ENCODE measurements around the gene PELI3.
"Not testable (repeated sequence)": the region's sequence is repeated elsewhere in the genome, so short reads cannot be mapped to it uniquely, and the experiment has no call there.

PELI3 gene

DNA sequence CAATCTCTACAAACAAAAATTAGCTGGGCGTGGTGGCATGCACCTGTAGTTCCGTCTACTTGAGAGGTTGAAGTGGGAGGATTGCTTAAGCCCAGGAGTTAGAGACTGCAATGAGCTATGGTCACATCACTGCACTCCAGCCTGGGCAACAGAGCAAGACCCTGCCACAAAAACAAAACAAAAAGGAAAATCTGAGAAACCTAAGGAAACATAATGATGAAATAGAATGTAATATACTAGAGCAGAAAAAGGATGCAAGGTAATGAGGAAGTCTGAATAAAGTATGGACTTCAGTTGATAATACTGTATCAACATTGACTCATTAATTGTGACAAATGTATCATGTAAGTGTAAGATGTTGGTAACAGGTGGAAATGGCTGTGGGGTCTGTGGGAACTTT is 37.8 kb upstream of the PELI3 start:
- Histone ChIP-seq H3K4me3 (replicated peaks; ENCODE audit: insufficient read depth, low read length) (no peak overlapping the region), H3K27ac (replicated peaks) (no peak overlapping the region), H3K27me3 (ENCODE audit: insufficient read depth, poor library complexity, severe bottlenecking) (no peaks in the 10 kb centered on the region)
- DNase-seq (ENCODE audit: low read depth in 1 of 2, low spot score in 1 of 2): no peak
- TF ChIP-seq, protein P1, sequence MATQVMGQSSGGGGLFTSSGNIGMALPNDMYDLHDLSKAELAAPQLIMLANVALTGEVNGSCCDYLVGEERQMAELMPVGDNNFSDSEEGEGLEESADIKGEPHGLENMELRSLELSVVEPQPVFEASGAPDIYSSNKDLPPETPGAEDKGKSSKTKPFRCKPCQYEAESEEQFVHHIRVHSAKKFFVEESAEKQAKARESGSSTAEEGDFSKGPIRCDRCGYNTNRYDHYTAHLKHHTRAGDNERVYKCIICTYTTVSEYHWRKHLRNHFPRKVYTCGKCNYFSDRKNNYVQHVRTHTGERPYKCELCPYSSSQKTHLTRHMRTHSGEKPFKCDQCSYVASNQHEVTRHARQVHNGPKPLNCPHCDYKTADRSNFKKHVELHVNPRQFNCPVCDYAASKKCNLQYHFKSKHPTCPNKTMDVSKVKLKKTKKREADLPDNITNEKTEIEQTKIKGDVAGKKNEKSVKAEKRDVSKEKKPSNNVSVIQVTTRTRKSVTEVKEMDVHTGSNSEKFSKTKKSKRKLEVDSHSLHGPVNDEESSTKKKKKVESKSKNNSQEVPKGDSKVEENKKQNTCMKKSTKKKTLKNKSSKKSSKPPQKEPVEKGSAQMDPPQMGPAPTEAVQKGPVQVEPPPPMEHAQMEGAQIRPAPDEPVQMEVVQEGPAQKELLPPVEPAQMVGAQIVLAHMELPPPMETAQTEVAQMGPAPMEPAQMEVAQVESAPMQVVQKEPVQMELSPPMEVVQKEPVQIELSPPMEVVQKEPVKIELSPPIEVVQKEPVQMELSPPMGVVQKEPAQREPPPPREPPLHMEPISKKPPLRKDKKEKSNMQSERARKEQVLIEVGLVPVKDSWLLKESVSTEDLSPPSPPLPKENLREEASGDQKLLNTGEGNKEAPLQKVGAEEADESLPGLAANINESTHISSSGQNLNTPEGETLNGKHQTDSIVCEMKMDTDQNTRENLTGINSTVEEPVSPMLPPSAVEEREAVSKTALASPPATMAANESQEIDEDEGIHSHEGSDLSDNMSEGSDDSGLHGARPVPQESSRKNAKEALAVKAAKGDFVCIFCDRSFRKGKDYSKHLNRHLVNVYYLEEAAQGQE (IDR thresholded peaks at IDR 0.05; ENCODE audit: insufficient replicate concordance, low read depth): no peak
- TF ChIP-seq POLR2AphosphoS5 (IDR thresholded peaks at IDR 0.05; ENCODE audit: low read depth): no peak
- no peak for TF ChIP-seq GABPA (IDR thresholded peaks at IDR 0.05; ENCODE audit: low read depth)
- TF ChIP-seq CTCF (IDR thresholded peaks at IDR 0.05; ENCODE audit: insufficient read depth, low read length): no peak
- TF ChIP-seq SPI1 (IDR thresholded peaks at IDR 0.05; ENCODE audit: borderline replicate concordance, low read depth): no peak

GRCh38 chr11:66429983-66430602 is 36.6 kb upstream of the PELI3 start:
- peak; percentile 54 to 72 for DNase-seq (ENCODE audit: low read depth in 1 of 2, low spot score in 1 of 2)
- H3K4me3 ChIP-seq (replicated peaks; ENCODE audit: insufficient read depth, low read length): no peak overlapping the region

DNA sequence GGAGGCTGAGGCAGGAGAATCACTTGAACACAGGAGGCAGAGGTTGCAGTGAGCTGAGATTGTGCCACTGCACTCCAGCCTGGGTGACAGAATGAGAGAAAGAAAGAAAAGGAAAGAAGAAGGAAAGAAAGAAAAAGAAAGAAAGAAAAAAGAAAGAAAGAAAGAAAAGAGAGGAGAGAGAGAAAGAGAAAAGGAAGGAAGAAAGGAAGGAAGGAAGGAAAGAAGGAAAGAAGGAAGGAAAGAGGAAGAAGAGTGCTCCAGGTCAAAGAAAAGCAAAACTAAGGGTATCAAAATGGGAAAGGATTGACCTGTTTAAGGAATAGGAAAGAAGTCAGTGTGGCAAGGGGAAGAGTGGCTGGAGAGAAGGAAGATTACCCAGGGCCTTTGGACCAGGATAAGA is 35.4 kb upstream of the PELI3 start:
- not testable (repeated sequence) for H3K27me3 ChIP-seq (ENCODE audit: insufficient read depth, poor library complexity, severe bottlenecking); DNase-seq (ENCODE audit: low read depth in 1 of 2, low spot score in 1 of 2); H3K27ac ChIP-seq (replicated peaks); H3K4me3 ChIP-seq (replicated peaks; ENCODE audit: insufficient read depth, low read length)

More at GRCh38 chr11:66429983-66430602, 36.6 kb upstream of the PELI3 start:
- no peak for TF ChIP-seq SPI1 (IDR thresholded peaks at IDR 0.05; ENCODE audit: borderline replicate concordance, low read depth)
- TF ChIP-seq CTCF (IDR thresholded peaks at IDR 0.05; ENCODE audit: insufficient read depth, low read length): peak; percentile 69
- TF ChIP-seq, protein P1 (IDR thresholded peaks at IDR 0.05; ENCODE audit: insufficient replicate concordance, low read depth): peak; percentile 25
- TF ChIP-seq POLR2AphosphoS5 (IDR thresholded peaks at IDR 0.05; ENCODE audit: low read depth): no peak
- H3K27me3 ChIP-seq (ENCODE audit: insufficient read depth, poor library complexity, severe bottlenecking): no peaks in the 10 kb centered on the region
- H3K27ac ChIP-seq (replicated peaks): no peak overlapping the region

GRCh38 chr11:66431871-66432329 is 34.8 kb upstream of the PELI3 start:
- not testable (repeated sequence) for H3K27me3 ChIP-seq (ENCODE audit: insufficient read depth, poor library complexity, severe bottlenecking); H3K27ac ChIP-seq (replicated peaks); H3K4me3 ChIP-seq (replicated peaks; ENCODE audit: insufficient read depth, low read length); DNase-seq (ENCODE audit: low read depth in 1 of 2, low spot score in 1 of 2)

DNA sequence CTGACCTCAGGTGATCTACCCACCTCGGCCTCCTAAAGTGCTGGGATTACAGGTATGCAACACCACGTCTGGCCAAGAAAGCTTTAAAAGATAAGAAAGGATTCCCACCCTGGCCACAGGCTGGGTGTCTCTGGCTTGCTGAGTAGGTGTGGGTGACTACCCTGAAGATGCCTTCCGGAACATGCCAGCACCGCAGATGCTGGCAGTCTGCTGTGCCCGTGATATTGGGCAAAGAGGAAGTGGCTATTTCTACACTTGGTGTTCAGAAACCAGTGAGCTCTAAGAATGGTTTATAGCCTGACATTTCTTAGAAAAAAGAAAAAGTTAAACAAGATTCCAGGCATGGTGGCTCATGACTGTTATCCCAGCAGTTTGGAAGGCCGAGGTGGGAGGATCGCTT is 34.1 kb upstream of the PELI3 start:
- H3K27me3 ChIP-seq (ENCODE audit: insufficient read depth, poor library complexity, severe bottlenecking): no peaks in the 10 kb centered on the region
- DNase-seq (ENCODE audit: low read depth in 1 of 2, low spot score in 1 of 2): peak in 1 of 2 experiments; percentile 82
- TF ChIP-seq CTCF (IDR thresholded peaks at IDR 0.05; ENCODE audit: insufficient read depth, low read length): no peak
- TF ChIP-seq SPI1 (IDR thresholded peaks at IDR 0.05; ENCODE audit: borderline replicate concordance, low read depth): peak; percentile 98
- TF ChIP-seq GABPA (IDR thresholded peaks at IDR 0.05; ENCODE audit: low read depth): no peak
- TF ChIP-seq, protein P1 (IDR thresholded peaks at IDR 0.05; ENCODE audit: insufficient replicate concordance, low read depth): no peak
- peak; percentile 54 for TF ChIP-seq POLR2AphosphoS5 (IDR thresholded peaks at IDR 0.05; ENCODE audit: low read depth)

More for the DNA sequence above, 34.1 kb upstream of the PELI3 start:
- H3K4me3 ChIP-seq (replicated peaks; ENCODE audit: insufficient read depth, low read length): no peak overlapping the region
- H3K27ac ChIP-seq (replicated peaks): peak overlapping the region; percentile 13; the same call in 1 of the 2 replicates

All from HL-60 (cell line).